ENCODE measurements around the gene ATP2B2.
"Not testable (repeated sequence)": the region's sequence is repeated elsewhere in the genome, so short reads cannot be mapped to it uniquely, and the experiment has no call there.

Gene ATP2B2

DNA sequence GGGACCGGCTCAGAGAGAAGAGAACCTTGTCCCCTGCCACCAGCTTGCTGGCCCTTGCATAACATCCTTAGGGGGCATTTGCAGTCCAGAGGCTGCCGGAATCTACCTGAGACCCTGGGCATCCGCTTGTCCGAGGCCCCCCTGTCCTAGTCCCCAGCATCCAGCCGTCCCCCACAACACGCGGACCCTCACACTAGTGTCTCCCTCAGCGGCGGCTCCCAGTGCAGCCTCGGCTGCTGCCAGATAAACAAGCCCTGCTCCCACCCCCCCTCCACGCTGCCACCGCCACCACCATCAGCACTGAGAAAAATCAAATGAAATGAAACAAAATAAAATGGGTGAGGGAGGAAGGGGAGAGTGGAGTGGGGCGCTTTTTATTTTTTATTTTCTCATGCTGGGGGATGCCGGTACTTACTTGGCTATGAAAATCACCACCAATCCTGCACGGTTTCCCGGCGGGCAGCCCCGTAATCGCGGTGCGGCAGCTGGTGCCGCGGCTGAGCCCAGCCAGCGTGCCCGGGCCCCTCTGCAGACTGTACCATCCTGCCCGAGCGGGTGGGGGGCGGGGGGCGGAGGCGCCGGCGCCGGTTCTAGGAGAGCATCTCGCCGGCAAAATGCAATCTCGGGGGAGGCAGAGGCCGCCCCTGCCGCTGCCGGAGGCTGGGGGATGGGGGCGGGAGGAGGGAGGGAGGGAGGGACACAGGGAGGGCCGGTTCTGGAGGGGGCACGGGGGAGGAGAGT lies at the start of gene ATP2B2:
Gene ATP2B2, minus strand, starts transcription at position 537 of the 741 bp plus-strand sequence. CDS start 56,043 bp downstream, outside the sequence.
- peak; percentile 5 for DNase-seq

DNA sequence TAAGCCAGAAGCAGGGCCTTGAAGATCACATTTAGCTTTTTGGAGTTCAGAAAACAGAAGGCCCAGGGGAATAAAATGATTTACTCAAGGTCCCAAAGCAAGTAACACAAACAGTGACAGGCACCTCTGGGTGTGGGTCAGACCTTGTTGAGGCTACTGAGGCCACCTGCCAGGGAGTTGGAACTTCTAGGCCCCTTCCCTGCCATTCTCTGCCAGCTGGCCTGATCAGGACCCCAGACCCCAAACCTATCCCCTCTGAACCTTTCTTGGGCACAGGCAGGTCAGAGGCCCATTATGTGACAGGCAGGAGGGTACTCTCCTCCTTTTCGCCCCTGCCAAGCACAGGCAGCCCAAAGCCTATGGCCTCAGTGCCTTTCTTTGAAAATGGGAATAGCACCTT lies 49.4 kb upstream of the ATP2B2 start:
- DNase-seq, result no peak

- no peak for DNase-seq
Observed at GRCh38 chr3:10554236-10554611, 48.8 kb upstream of the ATP2B2 start.

- DNase-seq, result no peak
Observed at GRCh38 chr3:10553591-10554235, 48.3 kb upstream of the ATP2B2 start.

- no peak for DNase-seq
Observed at GRCh38 chr3:10552631-10552943, 47.2 kb upstream of the ATP2B2 start.

GRCh38 chr3:10551821-10552630 lies 46.6 kb upstream of the ATP2B2 start:
- DNase-seq, result no peak

GRCh38 chr3:10551139-10551538 lies 45.8 kb upstream of the ATP2B2 start:
- no peak for DNase-seq

- no peak for DNase-seq
Observed at GRCh38 chr3:10550705-10551104, 45.3 kb upstream of the ATP2B2 start.

- DNase-seq, result no peak
Observed at GRCh38 chr3:10549617-10550230, 44.3 kb upstream of the ATP2B2 start.

GRCh38 chr3:10548992-10549391 lies 43.6 kb upstream of the ATP2B2 start:
- no peak for DNase-seq

- DNase-seq, result no peak
Observed at GRCh38 chr3:10547841-10548783, 42.7 kb upstream of the ATP2B2 start.

- no peak for DNase-seq
Observed at GRCh38 chr3:10547413-10547812, 42.0 kb upstream of the ATP2B2 start.

DNA sequence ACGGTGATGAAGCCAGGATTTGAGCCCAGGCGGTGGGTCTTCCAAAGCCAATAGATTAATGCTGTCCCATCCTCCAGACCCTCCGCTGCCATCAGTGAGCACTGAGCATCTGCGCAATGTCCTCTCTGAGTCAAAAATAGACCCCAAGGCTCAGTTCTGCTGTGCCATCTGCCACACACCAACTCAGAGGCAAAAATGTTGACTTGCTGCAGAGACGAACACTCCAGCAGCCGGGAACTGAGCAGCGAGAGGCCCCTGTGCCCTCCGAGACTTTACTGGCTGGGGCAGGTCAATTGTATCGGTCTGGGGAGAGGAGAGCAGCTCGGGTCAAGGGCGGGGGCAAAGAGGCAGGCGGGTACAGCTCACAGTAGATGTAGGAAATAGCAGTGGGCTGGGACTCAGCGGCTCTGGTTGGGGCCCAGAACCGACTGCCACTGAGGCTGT lies 41.5 kb upstream of the ATP2B2 start:
- DNase-seq, result no peak

GRCh38 chr3:10546181-10546624 lies 40.8 kb upstream of the ATP2B2 start:
- DNase-seq, result no peak

GRCh38 chr3:10542518-10542917 lies 37.1 kb upstream of the ATP2B2 start:
- DNase-seq, result no peak

- DNase-seq, result not testable (repeated sequence)
Observed at GRCh38 chr3:10540347-10540746, 35.0 kb upstream of the ATP2B2 start.

DNA sequence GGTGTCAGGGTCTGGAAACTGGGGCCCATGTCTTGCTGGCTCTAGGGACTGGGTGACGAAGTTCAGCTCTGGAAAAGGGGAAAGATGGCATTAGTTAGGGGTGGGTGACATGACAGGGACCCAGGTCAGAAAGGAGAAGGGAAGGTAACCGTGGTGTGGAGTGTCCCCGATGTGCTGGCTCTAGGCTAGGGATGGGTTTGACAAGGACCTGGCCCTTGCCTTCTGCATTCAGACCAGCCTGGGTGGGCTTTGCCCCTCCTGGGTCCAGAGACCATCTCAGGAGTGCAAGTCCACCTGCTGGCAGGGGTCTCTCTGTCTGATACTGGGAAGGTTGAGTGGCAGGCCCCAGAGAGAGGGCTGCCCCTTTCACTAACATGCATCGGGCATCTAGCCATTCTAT lies 28.7 kb upstream of the ATP2B2 start:
- no peak for DNase-seq

GRCh38 chr3:10533737-10534023 lies 28.3 kb upstream of the ATP2B2 start:
- no peak for DNase-seq

DNA sequence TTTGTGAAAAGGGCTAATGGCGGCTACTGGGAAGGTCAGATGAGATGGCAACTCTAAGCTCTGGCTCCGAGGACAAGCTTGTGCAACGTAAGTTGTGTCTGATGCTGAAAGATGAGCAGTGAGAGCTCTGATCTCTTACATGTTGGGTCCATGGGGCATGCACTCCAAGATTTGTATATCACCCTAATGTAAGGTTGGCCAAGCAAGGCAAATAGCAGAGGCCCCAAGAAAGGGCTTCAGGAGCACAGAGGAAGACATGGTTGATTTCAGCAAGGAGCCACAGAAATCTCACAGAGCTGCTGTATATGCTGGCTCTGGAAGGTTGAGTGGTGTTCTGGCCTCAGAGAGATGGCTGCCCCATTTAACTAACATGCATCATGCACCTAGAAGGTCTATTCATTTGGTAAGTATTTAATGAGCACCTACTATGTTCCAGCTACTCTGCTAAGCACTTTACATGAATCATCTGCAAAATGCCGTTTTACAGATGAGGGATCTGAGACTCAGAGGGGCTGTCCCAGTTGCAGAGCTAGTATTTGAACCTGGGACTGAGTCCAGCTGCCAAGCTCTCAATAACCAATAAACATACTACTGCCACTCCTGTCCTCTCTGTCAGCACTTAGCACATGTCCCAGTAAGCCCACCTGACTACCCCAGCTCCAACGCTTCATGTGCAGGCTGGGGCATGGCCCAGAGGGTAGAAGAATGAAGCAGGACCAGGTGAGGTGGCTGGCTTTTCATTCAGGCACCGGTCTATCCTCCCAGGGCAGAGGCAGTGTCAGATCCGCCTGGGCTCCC lies 27.8 kb upstream of the ATP2B2 start:
- no peak for DNase-seq

GRCh38 chr3:10531031-10531430 lies 25.6 kb upstream of the ATP2B2 start:
- no peak for DNase-seq

GRCh38 chr3:10530241-10530640 lies 24.9 kb upstream of the ATP2B2 start:
- no peak for DNase-seq

- no peak for DNase-seq
Observed at GRCh38 chr3:10529809-10530208, 24.4 kb upstream of the ATP2B2 start.
